LNCAP (cell line): ENCODE measurements around the gene IL1RAPL2.

Experiments
- TF ChIP-seq, protein P1 (sequence below): fragments of 450-650 bp; IDR thresholded peaks from 2 replicates; pipeline ENCODE4 v1.5.1; 2017; ENCODE audit warnings: mild to moderate bottlenecking

The IL1RAPL2 gene

GRCh38 chrX:104728456-104728855 lies 162.5 kb downstream of the IL1RAPL2 start:
- TF ChIP-seq, protein P1, sequence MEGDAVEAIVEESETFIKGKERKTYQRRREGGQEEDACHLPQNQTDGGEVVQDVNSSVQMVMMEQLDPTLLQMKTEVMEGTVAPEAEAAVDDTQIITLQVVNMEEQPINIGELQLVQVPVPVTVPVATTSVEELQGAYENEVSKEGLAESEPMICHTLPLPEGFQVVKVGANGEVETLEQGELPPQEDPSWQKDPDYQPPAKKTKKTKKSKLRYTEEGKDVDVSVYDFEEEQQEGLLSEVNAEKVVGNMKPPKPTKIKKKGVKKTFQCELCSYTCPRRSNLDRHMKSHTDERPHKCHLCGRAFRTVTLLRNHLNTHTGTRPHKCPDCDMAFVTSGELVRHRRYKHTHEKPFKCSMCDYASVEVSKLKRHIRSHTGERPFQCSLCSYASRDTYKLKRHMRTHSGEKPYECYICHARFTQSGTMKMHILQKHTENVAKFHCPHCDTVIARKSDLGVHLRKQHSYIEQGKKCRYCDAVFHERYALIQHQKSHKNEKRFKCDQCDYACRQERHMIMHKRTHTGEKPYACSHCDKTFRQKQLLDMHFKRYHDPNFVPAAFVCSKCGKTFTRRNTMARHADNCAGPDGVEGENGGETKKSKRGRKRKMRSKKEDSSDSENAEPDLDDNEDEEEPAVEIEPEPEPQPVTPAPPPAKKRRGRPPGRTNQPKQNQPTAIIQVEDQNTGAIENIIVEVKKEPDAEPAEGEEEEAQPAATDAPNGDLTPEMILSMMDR: no peak

DNA sequence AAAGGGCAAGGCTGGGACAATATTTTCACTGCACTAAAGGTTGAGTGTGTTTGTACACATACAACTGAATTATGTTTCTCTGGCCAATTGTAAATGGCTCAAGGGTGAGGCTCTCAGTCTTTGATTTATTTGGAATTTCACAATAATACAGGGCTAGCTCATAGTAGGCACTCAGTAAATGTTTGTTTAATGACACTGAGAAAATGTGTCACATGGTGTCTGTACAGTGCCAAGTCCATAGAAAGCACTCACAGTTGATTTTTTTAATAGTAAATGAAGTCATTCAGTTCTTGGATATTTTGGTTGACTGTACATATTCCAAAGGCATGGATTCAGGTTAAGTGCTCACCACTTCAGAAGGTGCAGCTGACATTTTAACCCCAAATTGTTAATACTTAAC lies 176.4 kb downstream of the IL1RAPL2 start:
- TF ChIP-seq, protein P1: no peak

GRCh38 chrX:104745152-104745551 lies 179.2 kb downstream of the IL1RAPL2 start:
- TF ChIP-seq, protein P1: no peak

GRCh38 chrX:104749951-104750610 lies 184.1 kb downstream of the IL1RAPL2 start:
- TF ChIP-seq, protein P1: no peak

GRCh38 chrX:104762641-104763040 lies 196.6 kb downstream of the IL1RAPL2 start:
- TF ChIP-seq, protein P1: no peak

DNA sequence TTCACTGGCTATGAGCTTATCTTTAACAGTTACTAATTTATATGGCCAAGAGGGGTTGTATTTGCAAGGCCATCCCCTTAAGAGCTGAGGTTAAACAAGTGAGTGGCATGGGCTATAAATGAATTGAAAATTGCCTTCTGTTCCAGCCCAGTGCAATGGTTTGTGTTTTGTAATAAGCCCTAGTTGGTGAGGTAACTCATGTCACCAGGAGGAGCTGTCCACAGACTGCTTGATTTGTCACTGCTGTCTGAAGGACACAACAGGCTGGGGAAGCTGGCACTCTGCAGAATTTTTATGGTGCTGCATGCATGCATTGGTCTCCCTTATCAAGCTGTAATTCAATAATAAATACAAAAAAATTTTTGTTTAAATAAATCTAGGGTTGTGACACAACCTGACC lies 223.8 kb downstream of the IL1RAPL2 start:
- TF ChIP-seq, protein P1: no peak

- TF ChIP-seq, protein P1: no peak
Measured at GRCh38 chrX:104795804-104796203, 229.8 kb downstream of the IL1RAPL2 start.

DNA sequence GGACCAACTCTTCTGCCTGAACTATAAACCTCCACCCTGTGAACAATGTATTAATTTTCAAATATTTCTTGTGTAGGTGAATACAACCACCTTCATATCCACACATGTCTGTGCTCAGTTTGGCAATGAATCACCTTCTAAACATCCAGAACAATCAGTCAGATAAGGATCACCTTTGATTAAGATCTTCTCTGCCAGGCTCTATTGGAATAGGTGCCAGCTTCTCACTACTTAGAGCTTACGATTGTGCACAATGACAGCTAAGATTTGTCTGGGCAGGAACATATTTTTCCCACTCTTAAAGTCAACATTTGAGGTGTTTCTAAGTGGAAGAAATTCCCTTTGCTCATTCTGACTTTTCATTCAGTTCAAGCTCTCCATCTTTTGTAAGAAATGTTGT lies 237.2 kb downstream of the IL1RAPL2 start:
- TF ChIP-seq, protein P1: no peak
